HG02642 (cell line): Measurements from ENCODE around the gene UBALD1.

Experiments
- ATAC-seq: cut with Tn5 transposase; IDR thresholded peaks from one replicate; pipeline ENCODE4 v1.9.1; 2021; ENCODE audit warnings: mild to moderate bottlenecking; ENCODE audit not compliant: unreplicated experiment, poor library complexity

UBALD1 gene

DNA sequence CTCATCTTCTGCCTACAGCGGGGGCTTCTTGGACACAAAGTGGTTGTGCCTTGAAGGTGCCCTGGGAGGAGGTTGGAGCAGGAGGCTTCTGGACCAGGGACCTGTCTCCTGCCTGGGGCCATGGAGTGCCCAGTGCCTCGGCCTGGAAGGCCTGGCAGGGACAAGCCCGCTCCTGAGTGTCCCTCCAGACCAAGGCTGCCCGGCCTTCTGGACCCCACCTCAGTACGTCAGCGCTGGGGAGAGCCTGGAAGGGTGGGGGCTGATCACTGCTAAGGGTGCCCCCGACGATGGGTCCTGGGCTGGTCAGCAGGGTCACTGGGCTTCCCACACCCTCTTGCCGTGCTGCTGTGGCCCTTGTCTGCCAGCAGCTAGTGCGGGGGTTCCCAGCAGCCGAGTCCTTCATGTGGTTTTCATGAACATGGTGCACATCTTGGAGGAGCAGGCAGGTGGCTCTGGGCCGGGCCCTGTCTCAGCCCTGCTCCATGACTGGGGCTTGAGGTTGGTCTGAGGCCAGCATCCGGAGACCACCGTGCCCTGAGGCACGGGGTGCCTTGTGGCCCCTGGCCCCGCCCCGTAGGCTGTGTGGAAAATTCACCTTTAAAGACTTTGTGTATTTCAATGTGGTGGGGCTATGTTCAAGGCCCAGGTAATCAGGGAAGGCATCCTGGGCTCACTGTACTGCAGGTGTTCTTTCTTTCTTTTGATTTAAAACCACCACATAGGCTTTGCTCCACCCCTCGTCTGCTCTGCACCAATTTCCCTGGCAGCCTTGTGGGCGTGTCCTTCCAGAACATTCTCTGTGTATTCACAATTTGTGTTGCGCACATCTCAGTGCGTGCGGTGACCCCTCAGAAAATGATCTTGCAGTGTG is 32.3 kb upstream of the UBALD1 start:
- no peak for ATAC-seq

DNA sequence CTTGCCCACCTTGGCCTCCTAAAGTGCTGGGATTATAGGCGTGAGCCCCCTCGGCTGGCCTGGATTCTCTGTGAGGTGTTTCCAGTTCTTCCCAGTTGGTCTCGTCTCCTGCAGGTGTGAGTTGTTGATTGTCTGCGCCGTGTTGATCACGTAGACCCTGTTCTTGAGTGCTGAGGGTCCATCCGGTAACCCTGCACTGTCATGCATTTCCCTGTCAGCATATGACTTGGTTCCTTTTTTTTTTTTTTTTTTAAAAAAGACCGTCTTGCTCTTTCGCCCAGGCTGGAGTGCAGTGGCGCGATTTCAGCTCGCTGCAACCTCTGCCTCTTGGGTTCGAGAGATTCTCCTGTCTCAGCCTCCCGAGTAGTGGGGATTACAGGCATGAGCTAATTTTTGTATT is 27.2 kb upstream of the UBALD1 start:
- ATAC-seq = no peak

DNA sequence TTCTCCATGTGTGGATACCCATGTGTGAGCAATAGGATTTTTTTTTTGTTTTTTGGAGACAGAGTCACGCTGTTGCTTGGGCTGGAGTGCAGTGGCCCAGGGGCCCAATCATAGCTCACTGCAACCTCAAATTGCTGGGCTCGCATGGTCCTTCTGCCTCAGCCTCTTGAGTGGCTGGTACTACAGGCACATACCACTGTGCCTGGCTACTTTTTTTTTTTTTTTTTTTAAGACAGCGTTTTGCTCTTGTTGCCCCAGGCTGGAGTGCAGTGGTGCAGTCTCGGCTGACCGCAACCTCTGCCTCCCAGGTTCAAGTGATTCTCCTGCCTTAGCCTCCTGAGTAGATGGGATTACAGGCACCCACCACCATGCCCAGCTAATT is 26.6 kb upstream of the UBALD1 start:
- ATAC-seq = no peak

DNA sequence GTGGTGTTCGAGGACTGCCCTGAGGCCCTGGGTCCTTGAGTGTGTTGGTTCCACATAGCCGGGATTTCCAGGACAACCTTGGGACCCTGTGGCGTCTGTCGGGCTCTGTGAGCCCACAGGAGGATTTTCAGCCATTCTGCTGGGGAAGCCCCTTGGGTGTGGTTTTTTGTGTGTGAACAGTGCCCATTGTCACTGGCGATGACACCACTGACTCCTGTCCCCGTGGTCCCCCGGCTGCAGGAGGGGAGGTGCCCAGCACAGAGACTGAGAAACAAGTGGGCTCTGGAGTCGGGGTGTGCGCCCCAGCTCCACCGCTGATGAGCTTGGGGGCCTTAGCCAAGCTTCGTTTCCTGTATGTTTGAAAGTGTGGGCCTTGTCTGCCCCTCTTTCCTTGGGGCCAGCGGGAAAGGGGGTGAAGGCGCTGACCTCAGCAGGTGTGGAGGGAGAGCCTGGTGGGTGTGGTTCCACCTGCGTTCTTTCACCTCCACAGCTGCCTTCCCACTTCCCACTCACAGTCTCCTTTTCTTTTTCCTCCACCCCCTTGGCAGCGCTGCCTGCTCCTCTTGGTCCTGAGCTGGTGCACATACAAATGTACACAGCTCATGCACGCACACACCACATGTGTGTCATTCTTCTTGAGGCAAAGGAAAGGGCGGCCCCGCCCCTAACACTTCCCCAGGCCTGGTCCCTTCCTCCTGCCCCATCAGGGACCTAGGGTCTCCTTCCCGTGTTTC is 26.1 kb upstream of the UBALD1 start:
- no peak for ATAC-seq

DNA sequence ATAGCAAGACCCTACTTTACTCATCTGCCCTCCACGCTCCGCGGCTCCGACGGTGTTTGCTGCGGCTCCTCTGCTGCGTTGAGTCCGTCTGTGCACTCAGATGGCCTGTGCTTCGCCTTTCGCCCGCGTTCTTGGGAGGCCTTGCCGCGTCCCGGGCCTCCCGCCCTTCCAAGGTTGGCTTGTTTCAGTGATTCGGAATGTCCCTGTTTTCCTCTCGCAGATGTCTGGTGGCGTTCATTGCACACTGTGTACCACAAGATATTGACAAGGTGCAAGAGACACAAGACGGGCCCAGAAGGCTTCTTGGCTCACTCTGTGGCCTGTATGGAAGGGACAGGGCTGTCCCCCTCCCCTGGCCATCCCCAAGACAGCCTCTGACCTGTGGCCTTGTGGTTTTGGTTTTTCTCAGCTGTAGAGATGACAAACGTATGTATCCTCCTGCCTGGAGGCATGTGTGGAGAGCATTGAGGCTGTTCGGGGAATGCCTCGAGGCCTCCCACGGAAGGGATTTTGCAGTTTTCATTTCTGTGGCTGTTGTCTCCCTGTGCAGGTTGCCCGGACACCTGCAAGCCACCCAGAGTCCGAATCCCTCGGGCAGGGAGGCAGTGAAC is 25.3 kb upstream of the UBALD1 start:
- no peak for ATAC-seq

DNA sequence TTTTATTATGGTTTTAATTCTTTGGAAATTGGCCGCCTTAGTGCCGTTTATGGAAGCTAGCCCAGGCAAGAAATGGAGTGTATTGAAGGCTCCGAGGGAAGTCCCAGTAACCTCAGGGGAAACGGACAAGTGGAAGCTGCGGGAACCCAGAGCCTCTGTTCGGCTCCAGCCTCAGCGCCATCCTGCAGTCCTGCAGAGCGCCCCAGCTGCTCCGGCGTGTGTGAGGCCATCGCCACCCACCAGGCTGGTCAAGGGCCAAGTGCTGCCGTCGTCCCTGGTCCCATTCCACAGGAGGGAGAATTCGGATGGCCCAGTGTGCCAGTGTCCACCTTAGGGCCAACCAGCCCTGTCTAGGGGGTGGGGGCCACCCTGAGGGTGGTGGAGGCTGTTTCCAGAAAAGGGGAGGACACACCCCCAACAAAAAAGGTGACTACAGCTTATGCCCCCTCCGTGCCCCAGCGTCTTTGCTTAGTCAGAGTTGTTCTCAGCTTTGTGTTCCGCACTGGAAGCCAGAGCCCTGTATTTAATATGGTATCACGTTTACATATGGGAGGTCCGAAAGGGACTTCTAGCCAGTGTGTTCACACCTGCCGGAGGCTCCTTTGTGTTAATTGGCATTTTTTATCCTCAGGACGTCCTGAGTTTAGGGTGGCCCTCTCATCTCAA is 22.9 kb upstream of the UBALD1 start:
- ATAC-seq = no peak

DNA sequence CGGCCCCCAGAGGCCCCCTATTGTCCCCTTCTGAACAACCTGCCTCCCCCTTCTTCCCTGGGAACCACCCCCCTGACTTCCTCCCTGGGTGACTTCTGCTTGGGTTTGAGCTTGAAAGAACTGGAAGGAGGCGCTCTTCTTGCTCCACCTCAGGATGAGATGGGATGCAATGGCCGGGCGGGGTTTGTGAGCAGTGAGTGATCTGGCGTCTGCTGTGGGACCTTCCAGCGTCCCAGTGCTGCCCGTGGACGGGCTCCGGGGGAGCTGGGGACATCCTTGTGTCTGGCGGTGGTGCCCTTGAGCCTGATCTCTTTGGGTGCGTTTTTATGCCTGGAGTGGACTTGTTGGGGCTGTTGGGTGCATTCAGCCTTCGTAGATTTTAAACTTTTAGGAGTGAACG is 21.5 kb upstream of the UBALD1 start:
- ATAC-seq = no peak

DNA sequence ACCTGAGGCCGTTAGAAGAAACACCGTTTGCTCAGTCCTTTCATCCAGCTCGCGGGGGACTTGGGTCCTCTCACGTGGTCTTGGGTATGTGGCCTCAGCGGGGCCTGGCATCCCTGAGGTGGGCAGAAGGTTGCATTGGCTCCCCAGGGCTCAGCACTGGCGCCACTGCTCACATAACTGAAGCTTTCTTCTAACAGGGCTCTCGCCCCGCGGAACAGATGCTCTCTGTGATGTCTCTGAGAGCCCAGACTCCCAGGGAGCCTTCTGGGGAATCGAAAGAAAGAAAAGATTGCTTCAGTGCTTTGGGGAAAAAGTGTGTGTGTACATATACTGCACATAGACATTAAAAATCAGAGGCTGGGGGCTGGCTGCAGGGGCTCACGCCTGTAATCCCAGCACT is 20.1 kb upstream of the UBALD1 start:
- no peak for ATAC-seq

DNA sequence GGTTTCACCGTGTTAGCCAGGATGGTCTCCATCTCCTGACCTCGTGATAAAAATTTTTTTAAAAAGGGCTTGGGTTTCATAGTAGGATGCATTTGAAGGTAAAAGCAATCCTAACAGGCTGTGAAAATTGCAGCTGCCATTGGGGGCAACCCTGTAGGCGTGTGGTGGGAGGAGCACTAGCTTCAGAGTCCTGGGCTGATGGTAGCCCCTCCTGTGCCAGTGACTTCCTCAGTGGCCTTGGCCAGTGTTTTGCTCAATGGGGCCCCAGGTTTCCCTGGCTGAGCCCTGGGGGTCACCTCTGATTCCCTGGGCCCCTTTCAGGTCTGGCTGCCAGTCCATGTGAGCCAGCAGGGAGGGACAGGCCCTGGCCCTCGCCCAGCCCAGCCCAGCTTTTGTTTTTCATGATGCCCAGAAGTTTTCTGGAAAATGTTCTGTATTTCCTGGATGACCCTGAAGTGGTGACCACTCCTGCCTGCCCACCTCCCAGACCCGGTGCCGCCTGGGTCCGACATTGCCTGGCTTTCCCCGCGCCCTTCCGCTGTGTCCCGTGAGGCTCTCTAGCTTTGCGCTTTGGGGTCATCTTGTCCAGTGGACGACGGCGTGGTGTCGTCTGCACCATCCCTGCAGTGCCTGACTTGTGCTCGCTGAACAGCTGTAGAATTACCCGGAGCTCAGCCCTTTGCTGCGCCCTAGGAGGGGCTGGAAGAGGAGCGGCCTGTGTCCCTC is 19.4 kb upstream of the UBALD1 start:
- no peak for ATAC-seq

DNA sequence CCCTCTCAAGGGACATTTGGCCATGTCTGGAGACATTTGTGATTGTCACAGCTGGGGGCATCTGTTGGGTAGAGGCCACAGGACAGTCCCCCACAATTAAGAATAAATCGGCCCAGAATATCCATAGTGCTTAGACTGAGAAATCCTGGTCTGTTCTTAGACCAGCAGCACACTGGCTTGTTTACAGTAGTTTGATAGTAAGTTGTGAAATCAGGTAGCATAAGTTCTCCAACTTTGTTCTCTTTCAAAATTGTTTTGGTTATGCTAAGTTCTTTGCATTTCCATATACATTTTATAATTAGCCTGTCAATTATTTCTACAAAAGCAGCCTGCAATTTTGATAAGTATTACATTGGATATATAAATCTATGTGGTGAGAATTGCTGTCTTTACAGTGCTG is 16.8 kb upstream of the UBALD1 start:
- ATAC-seq = no peak

DNA sequence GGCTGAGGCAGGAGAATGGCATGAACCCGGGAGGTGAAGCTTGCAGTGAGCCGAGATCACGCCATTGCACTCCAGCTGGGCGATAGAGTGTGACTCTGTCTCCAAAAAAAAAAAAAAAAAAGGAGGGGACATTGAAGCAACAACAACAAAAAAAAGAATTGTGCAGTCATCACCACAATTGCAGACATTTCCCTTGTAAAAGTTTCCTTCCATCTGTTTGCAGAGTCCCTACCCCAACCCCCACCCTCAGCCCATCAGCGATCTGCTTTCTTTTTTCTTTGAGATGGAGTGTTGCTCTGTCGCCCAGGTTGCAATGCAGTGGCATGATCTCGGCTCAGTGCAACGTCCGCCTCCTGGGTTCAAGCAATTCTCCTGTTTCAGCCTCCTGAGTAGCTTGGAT is 13.6 kb upstream of the UBALD1 start:
- ATAC-seq = no peak

DNA sequence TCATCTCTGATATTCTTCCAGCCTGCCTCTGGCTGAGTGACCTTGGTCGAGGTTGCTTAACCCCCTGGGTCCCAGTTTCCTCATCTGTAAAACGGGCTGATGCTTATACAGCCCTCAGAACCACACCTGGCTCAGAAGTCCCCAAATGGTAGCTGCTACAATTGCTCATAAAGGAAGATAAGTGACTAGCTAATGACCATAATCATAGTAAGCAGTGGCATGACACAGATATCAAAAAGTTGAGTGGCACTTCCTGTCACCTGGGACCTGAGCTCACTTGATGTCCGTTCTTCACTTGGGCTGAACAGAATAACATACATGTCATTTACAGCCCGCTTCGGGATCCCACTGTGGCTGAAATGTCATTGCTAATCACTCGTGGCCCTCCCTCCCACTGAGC is 11.7 kb upstream of the UBALD1 start:
- no peak for ATAC-seq

DNA sequence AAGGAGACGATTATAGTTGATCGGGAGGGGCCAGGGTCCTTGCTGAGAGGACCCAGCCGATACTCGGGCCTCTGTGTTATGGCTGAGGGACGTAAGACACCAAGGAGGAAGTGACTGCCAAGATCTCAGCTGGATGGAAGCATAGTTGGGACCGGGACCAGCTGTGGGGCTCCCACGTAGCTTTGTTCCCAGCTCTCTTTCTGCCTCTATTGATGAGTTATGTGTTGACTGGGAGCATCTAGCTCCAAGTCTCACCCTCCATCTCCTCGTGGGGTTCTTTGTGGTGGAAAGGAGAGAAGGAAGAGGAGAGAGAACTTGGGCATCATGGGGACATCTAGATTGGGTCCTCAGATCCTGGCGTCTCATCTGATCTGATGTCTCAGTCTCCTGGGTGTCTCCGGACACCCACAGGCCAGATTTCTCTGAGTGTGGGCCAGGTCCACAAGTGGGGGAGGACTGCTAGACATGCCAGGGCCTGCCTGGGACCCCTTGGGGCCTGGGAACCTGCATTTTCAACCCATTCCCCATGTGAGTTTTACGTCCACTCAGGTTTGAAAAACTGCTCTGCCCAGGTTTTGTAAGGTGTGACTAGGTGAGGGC is 11.0 kb upstream of the UBALD1 start:
- ATAC-seq = no peak

DNA sequence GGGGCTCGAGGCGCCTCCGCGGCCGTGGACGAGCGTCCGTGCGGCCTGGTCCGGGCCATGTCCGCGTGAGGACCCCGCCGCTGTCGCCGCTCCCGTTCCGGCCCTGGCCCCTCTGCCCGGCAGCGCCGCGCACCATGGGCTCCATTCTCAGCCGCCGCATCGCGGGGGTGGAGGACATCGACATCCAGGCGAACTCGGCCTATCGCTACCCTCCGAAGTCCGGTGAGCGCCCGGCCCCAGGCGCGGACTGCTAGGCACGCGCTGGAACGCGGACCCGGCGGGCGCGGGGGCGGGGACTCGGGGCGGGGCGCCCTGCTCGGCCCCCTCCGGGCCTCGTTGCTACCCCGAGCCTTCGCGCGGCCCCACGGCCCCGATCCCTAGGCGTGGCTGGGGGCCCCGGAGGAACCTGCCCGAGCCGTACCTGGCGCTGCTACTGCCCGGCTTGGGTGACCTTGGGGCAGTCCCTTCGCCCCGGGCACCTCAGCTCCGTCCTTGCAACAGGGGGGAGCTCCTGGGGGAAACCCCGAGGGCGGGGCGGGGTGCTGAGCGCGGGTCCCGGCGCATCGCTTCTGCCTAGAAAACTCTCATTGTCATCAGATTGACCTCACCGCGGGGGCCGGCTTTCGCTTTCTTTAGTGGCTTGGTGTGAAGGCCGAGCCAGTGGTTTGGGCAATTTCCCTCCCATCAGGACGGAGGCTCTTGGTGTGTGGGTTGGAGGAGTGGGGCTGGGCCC is 10.3 kb upstream of the UBALD1 start:
- ATAC-seq = peak; percentile 57

DNA sequence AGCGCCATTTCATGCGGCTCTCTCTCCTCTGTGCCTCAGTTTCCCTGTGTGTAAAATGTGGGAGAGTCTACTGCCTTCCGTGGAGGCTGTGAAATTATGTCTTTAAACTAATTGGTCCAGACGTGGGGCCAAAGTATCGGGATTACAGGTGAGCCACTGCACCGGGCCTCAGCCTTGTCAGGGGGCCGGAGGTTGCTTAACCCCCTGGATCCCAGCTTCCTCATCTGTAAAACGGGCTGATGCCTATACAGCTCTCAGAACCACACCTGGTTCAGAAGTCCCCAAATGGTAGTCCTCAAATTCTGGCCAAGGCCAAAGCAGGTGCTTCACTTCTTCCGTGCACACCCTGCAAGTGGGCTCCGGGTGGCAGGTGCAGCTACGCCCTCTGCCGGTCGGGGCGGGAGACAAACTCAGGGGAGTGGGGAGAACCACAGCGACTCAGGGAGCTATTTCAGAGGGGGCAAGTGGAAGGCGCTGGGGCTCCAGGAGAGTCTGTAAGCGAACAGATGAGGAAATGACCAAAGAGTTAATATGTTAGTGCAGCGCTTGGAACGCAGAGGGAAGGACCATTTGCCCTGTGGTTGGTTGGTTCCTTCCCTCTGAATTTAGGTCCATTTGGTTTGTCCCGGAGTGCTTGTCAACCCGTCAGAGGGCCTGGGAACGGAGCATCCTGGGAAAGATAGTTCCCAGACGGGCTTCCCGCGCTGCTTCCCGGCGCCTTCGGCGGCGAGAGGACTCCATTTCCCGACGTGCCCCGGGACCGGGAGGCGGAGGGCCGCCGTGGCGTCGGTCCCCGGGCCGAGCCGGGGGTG is 9.5 kb upstream of the UBALD1 start, which contains the start of gene MGRN1:
MGRN1 (plus strand) TSS at position 812 of the 812 bp plus-strand sequence. CDS start 135 bp downstream, outside the sequence.
- peak; percentile 79 for ATAC-seq

DNA sequence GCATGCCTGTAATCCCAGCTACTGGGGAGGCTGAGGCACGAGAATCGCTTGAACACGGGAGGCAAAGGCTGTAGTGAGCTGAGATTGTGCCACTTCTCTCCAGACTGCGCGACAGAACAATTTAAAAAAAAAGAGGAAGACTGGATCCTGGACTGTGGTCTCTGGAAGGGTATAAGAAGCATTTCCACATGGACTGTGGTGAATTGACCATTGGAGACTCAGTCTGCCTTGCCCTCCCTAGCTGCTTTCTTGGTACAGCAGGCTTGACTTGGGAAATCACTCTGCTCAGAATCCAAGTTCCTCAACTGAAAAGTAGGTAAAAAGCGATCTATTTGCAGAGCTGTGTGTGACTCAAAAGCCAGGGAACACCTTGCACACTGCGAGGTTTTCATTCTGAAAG is 8.9 kb upstream of the UBALD1 start:
- no peak for ATAC-seq

DNA sequence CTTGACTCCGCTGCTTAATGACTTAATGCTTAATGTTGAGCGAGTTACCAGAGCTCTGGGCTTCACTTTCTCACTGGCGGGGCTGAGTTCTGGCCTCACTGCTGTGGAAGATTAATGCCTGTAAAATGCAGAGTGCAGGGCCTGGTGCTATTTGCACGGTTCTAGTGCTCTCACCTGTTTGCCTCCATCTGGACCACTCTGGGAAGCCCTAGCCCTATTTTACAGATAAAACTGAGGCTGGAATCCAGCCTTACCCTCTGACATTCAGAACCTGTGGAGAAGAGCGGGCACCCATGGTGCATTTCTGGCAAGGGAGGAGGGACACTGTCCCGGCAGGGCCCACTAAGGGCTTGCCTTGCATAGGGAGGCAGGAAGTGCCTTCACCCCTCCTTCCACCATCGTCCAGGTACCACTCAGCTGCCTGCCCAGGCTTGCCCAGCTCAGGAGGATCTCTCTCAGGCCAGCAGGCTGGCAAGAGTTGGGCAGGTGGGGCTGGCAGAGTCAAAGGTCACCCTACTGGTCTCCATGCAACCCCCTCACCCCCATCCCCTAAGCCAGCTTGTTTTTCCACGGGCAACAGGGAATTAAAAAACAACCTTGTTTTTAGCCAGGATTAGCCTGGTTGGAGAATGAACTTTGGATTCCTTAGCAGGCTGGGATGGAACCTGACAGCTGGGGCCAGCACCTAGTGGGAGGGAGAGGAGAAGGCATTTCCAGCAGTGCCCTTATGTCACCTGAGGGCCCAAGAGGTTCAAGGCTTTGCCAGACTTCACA is 4.1 kb upstream of the UBALD1 start:
- no peak for ATAC-seq
